ENCODE measurements around the gene NPRL2.
A peak's percentile ranks its signal among the peaks of the same experiment; 100 is the strongest.

Gene NPRL2

GRCh38 chr3:50300681-50301254, 49.8 kb downstream of the NPRL2 start:
- TF ChIP-seq CTCF (IDR thresholded peaks at IDR 0.05; ENCODE audit: insufficient read depth, low read depth, low read length, missing control alignments): no peak
- H3K4me3 ChIP-seq (ENCODE audit: low read depth, low read length): no peak overlapping the region
- DNase-seq (ENCODE audit: low read depth): peak; percentile 12

- TF ChIP-seq CTCF (IDR thresholded peaks at IDR 0.05; ENCODE audit: insufficient read depth, low read depth, low read length, missing control alignments): no peak
- H3K4me3 ChIP-seq (ENCODE audit: low read depth, low read length): peak overlapping the region; percentile 55
- DNase-seq (ENCODE audit: low read depth): peak; percentile 45
Observed at GRCh38 chr3:50299929-50300680, 50.5 kb downstream of the NPRL2 start.

- peak overlapping the region; percentile 55 for H3K4me3 ChIP-seq (ENCODE audit: low read depth, low read length)
- TF ChIP-seq CTCF (IDR thresholded peaks at IDR 0.05; ENCODE audit: insufficient read depth, low read depth, low read length, missing control alignments): no peak
- no peak for DNase-seq (ENCODE audit: low read depth)
Observed at GRCh38 chr3:50299638-50299928, 51.0 kb downstream of the NPRL2 start.

- peak within 1 kb of the TSS; percentile 67 for H3K4me3 ChIP-seq (ENCODE audit: low read depth, low read length)
- TF ChIP-seq CTCF (IDR thresholded peaks at IDR 0.05; ENCODE audit: insufficient read depth, low read depth, low read length, missing control alignments): peak; percentile 27
- peak; percentile 100 for DNase-seq (ENCODE audit: low read depth)
Observed at GRCh38 chr3:50298836-50299637, 51.5 kb downstream of the NPRL2 start, which contains the start of the genes HYAL3 and NAA80. Gene HYAL3, minus strand, starts transcription at chr3:50299405. Its CDS starts 3,803 bp downstream, at chr3:50295602. Gene NAA80, minus strand, starts transcription at chr3:50299405. Its CDS starts 1,942 bp downstream, at chr3:50297463.

GRCh38 chr3:50297896-50298725, 52.5 kb downstream of the NPRL2 start:
- peak overlapping the region; percentile 67 for H3K4me3 ChIP-seq (ENCODE audit: low read depth, low read length)
- TF ChIP-seq CTCF (IDR thresholded peaks at IDR 0.05; ENCODE audit: insufficient read depth, low read depth, low read length, missing control alignments): no peak
- DNase-seq (ENCODE audit: low read depth): peak; percentile 11

- DNase-seq (ENCODE audit: low read depth): peak; percentile 5
- no peak overlapping the region for H3K4me3 ChIP-seq (ENCODE audit: low read depth, low read length)
- no peak for TF ChIP-seq CTCF (IDR thresholded peaks at IDR 0.05; ENCODE audit: insufficient read depth, low read depth, low read length, missing control alignments)
Observed at GRCh38 chr3:50297384-50297775, 53.2 kb downstream of the NPRL2 start.
